ENCODE data around the gene PDZD2.

The PDZD2 gene

DNA sequence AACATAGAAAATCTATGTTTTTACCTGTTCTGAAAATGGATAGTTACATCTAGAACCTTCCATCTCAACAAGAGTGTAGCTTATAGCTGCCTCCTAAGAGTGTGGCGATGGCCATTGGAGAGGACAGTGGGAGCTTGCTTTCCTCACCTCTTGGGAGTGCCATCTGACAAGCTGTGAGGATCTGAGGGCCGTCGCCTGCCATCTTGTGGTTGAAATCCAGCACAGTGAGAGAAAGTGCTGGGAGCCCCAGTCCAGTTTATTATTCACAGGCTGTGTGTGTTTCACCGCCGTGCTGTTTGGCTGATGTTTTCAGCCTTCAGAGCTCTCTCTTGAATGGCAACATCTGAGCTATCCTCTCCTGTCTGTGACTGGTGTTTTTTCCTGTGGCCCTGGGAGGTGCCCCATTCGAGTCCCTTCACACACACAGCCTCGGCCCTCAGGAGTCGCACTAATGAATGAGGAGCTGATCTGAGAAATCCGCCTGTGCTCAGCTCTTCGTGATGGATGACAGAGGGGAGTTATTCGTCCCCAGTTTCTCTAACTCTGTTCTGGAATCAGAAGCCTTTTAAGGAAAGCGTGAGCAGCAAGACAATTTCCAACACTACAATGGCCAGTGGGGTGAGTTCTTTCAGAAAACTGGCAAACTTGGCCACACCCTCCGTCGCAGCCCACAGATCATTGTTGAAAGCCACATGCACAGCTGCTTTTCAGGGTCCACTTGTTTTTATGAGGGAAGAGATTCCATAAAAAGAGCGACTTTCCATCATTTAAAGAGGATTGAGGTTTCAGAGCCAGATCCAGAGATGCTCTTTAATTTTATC is 170.3 kb downstream of the PDZD2 start:
- in situ Hi-C loops (cut with MboI; ENCODE audit: low sequenced_read_pairs) = loop anchor here (25.0 kb wide), 1 partner anchor 278 kb away; no protein-coding TSS in a partner anchor

DNA sequence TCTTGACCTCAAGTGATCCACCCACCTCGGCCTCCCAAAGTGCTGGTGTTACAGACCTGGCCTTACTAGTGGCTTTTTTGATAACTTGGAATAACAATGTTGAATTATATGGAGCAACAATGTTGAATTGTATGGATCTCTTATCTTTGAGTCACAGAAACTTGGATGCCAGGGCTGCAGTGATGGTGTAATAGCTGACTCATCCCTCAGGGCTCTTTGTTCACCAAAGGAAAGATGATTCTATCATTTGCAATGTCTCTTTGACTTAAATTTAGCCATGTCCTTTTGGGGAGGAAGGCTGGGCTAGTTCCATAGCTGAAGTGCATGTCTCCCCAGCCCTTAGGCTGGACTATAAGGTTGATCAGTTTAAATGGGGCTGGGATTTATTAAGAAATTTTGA is 172.3 kb downstream of the PDZD2 start:
- in situ Hi-C loops (cut with MboI; ENCODE audit: low sequenced_read_pairs) = loop anchor here (25.0 kb wide), 1 partner anchor 276 kb away; no protein-coding TSS in a partner anchor

DNA sequence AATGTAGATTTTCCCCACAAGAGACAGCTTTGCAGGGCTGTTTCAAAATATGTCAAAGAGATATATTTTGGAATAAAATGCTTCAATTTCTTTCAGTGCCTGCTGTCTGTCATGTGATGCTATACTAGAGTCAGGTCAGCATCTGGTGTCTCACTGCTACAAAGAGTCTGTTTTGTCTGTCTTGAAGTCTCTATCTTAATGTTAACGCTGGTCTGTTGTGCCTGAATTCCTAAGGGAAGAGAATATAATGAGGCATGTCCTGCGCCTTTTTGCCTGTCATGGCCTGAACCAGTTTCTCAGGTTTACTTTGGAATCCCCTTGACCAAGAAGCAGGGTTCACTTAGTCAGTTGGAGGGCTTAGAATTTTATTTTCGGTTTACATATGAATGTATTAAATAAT is 176.4 kb downstream of the PDZD2 start:
- in situ Hi-C loops (cut with MboI; ENCODE audit: low sequenced_read_pairs) = loop anchor here (25.0 kb wide), 1 partner anchor 272 kb away; no protein-coding TSS in a partner anchor

DNA sequence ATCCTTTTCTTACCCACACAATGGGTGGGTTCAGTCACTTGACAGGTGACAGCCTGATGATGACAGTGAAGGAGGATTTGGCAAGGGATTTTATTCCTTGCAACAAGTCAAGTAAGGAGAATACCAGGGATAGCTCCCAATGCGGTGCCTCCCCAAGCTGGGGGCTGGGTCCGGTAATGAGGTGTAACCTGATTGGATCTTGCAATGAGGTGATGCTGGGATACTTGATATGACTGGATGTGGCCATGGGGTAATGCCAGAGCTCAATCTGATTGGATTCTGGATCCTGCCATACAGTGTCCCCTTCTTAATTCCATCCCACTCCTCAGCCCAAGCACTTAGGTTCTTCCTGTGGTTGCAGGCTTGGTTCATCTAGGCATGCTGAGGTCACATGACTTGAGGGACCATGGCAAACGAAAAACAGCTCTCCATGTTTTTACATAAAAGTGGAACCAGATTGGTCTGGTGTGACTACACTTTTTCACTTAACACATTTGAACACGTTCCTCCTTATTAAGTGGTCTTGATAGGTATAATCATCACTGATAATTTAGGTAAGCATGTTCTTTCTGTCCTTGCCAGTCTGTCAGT is 181.1 kb downstream of the PDZD2 start:
- in situ Hi-C loops (cut with MboI; ENCODE audit: low sequenced_read_pairs) = loop anchor here (25.0 kb wide), 1 partner anchor 267 kb away; no protein-coding TSS in a partner anchor

DNA sequence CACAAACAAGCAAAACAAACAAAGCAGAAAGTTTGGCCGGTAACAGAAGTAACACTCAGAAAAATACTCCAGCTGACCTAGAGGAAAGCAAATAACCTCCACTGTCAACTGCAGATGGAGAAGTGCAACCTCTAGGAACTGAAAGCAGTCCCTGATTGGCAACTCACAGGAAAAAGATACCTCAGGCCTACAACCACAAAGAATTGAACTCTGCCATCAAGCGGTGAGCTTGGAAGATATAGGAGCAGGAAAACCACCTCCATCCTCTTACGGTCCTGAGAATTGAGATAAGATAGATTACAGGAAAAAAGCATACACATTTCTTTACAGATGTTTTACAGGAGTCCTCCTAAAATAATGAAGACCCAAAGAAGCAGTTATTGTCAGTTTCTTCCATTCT is 184.5 kb downstream of the PDZD2 start:
- in situ Hi-C loops (cut with MboI; ENCODE audit: low sequenced_read_pairs) = loop anchor here (25.0 kb wide), 1 partner anchor 264 kb away; no protein-coding TSS in a partner anchor

DNA sequence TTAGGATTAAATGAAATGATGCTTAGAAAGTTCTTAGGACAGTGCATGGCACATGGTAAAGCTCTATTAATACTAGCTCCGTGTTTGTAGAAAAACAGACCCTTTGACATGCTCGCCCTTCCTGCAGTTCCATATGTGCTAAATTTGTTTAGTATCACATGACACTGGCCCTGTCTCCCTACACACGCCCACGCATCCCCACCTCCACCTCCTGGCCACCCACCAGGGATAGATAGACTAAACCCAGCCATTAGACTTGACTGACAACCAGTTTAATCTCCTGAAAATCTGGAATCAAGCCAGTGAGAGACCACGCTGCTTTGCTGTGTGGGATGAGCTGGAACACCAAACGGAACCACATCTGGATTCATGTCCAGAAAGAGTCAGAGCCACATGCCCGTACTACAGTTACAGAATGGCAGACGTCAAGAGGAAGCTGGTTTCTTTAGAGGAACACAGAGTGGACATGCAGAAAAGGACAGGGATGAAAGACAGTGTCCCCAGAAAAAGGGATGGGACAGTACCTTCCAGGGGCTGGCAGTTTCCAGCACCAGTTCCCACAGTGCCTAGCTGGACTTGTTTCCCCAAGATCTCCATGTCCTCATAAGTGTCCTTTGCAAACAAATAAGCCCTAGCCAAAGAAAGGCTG is 186.1 kb downstream of the PDZD2 start:
- in situ Hi-C loops (cut with MboI; ENCODE audit: low sequenced_read_pairs) = loop anchor here (25.0 kb wide), 1 partner anchor 262 kb away; no protein-coding TSS in a partner anchor

DNA sequence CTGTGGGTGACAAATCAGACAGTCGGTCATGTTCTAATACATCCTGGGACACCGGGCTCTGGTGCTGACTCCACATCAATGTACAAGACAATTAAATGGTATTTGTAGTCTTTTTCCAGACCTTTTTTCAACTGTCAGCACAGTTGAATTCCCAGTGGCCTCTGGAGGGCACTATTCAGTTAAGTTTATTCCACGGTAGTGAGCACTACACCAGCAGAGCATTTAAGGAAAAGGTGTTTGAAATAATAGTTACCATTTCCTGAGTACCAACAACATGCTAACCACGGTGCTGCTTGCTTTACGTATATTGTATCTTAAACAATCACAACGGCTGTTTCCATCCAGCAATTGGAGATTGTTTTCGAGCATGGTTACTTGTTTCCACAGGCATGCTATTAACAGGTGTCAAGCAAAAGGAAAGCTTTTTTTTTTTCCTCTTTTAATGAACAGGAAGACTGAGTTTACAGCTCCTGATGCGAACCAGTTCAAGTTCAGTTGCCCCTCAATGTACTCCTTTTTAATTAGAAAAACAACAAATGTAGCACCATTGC is 186.7 kb downstream of the PDZD2 start:
- in situ Hi-C loops (cut with MboI; ENCODE audit: low sequenced_read_pairs) = no loop called here

DNA sequence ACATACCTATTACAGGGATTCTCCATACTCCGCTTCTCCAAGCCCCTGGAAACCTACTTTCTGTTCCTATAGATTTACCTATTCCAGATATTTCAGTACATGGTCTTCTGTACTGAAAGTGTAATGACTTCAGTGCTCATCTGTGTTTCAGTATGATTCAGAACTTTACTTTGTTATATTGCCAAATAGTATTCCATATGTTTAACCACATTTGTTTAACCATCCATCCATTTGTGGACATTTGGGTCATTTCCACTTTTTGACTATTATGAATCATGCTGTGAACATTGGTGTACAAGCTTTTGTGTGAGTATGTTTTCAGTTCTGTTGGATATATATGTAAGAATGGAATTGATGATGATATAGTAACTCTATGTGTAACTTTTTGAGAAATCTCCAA is 188.9 kb downstream of the PDZD2 start:
- in situ Hi-C loops (cut with MboI; ENCODE audit: low sequenced_read_pairs) = no loop called here

DNA sequence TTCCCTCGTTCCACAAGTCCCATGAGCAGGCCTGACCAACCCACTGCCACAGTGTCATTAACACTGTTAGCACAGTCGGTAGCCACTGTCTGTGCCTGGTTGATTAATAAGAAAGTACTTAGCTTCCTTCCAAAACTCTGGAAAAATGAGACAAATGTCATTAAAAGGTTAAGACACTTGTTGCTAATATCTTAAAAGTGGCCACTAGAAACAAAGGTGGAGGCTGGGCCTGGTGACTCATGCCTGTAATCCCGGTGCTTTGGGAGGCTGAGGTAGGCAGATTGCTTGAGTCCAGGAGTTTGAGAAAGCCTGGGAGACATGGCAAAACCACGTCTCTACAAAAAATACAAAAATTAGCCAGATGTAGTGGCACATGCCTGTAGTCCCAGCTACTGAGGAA is 194.0 kb downstream of the PDZD2 start:
- in situ Hi-C loops (cut with MboI; ENCODE audit: low sequenced_read_pairs) = no loop called here

DNA sequence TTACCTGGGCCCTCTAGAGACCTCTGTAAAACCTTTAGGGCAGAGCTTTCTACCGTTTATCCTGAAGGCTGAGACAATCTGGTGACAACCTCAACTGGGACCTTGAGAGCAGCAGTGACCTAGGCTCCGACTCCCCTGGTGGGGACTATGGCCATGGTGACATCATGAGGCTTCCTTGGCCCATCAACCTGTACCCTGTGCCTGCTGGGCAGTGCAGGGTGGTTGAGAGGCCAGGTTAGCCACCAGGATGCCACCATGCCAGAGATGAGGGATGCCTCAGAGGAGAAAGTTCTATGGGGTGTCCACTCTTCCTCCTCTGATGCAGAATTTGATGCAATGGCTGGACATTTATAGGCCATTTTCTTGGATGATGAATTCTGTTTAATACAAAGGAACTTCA is 194.8 kb downstream of the PDZD2 start:
- in situ Hi-C loops (cut with MboI; ENCODE audit: low sequenced_read_pairs) = no loop called here

DNA sequence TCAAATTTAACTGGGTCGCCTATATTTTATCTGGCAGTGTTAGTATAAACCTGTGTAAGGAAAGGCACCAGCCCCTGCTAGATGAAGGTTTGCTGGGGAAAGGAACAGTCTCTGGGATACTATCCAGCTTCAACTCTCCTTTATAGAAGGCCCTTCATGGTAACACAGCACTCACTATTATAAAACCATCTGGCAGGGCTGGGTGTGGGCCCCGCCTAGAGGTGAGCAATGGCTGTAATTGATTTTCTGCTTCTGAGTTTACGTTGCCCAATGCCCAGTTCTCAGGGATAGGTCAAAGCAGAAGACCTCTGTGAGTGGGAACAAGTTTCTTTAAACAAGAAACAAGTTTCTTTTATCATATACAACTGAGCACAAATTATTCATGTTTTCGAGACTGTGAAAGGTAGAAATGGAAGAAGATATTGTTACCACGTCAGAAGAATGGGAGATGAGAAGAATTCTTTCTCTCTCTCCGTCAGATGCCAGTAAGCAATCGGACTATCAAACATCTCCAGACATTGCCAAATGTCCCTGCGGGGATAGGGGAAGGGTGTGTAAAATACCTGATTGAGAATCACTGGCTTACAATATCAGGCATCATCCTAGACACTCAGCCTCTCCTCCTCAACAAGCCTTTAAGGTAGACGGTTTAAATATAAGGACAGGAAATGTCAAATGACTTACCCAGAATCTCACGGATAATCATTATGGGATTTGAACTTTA is 205.9 kb downstream of the PDZD2 start:
- in situ Hi-C loops (cut with MboI; ENCODE audit: low sequenced_read_pairs) = no loop called here

DNA sequence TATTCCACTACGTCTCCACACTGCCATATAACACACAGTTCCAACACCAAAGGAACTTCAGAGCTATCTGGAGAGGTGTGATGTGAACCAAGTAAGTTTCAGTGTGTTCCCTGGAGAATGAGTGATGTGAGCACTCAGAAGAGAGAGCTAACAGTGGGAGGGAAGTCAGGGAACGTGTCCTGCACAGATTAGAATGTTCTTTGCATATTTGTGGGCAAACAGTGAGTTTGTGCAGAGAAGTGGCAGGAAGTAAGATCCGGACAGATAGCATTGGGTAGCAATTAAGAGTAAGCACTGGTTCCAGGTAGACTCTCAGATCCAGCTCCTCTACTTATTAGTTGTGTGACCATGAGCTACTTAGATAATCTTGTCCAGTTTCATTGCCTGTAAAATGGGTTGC is 206.4 kb downstream of the PDZD2 start:
- in situ Hi-C loops (cut with MboI; ENCODE audit: low sequenced_read_pairs) = no loop called here

DNA sequence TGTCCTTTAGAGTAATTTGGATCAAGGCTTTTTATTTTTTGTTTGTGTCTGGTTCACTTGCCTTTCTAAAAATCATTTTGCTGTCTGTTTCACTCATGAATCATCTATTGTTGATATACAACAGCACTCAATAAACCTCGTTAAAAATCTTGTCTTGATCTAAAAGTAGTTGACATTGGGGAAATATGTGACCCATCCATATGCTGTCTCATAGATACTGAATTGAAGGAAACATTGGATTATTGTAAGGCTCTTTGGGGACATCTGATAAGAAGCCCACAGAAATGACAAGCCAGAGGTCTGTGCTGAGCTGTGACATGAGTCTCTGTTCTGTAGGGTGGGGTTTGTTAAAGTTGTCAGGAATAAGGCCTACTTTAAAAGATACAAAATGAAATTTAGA is 208.0 kb downstream of the PDZD2 start:
- in situ Hi-C loops (cut with MboI; ENCODE audit: low sequenced_read_pairs) = no loop called here

DNA sequence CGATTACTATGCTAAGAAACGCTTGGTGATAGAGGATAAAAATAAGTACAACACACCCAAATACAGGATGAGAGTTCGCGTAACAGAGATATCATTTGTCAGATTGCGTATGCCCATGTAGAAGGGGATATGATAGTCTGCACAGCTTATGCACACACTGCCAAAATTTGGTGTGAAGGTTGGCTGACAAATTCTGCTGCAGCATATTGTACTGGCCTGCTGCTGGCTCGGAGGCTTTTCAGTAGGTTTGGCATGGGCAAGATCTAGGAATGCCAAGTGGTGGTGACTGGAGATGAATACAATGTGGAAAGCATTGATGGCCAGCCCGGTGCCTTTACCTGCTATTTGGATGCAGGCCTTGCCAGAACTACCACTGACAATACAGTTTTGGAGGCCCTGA is 208.4 kb downstream of the PDZD2 start:
- in situ Hi-C loops (cut with MboI; ENCODE audit: low sequenced_read_pairs) = no loop called here

DNA sequence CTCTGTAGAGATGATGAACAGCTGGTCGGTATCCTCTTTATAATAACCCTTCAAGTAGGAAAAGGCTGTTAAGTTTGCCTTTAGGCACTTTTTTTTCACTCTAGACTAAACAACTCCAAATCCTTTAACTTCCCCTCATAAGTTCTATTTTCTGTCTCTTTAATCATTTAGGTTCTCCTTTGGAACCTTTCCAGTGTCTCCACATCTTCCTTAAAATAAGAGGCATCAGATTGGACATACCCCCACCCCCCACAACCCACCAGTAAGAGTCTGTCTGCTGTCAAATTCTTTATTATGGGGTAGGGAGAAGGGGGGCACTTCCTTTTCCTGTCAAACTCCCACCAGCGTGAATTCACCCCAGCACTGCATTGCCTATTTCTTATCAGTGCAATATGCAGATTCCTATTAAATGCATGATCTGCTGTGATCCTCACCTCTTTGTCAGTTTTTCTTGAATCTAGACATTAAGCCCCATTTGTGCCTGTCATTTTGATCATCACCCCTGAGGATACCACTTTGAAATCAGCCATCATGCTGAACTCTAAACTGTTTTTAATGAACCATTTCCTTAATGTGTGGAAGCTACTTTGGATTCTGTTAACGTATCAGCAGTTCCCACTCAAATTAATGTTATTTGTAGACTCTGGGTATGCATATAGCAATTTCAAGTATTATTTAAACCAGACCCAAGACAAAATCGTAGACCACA is 212.2 kb downstream of the PDZD2 start:
- in situ Hi-C loops (cut with MboI; ENCODE audit: low sequenced_read_pairs) = no loop called here

DNA sequence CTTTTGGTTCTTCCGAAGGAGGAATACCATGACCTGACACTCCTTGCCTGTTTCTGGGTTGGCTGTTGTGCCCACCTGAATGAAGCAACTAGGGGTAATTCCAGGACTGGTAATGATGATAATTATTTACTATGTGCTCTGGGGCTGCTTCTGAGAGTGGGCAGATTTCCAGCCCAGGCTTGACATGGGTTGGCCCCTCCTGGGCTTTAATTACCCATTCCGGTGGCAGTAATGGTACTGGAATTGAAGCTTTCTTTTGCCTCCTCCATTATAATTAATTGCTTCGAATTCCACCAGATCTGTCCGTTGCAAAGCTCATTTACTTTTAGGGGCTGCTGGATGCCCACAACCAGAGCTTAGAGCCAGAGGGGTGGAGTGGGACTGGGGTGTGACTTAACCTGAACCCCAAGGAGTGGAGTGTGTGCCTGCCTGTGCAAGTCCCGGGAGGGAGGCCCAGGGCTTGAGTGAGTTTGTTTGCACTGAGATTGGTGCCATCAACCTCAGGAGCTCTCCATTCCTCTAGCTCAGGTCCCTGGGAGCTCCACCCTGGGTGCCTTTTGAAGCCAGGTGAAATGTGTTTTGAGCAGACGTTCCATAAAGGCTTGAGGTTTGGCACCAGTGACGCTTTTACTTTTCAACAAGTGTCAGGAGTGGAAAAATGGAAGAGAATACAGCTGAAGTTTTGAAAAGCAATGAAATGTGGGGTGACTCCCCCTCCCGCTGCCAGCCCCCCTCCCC is 214.6 kb downstream of the PDZD2 start:
- in situ Hi-C loops (cut with MboI; ENCODE audit: low sequenced_read_pairs) = no loop called here

DNA sequence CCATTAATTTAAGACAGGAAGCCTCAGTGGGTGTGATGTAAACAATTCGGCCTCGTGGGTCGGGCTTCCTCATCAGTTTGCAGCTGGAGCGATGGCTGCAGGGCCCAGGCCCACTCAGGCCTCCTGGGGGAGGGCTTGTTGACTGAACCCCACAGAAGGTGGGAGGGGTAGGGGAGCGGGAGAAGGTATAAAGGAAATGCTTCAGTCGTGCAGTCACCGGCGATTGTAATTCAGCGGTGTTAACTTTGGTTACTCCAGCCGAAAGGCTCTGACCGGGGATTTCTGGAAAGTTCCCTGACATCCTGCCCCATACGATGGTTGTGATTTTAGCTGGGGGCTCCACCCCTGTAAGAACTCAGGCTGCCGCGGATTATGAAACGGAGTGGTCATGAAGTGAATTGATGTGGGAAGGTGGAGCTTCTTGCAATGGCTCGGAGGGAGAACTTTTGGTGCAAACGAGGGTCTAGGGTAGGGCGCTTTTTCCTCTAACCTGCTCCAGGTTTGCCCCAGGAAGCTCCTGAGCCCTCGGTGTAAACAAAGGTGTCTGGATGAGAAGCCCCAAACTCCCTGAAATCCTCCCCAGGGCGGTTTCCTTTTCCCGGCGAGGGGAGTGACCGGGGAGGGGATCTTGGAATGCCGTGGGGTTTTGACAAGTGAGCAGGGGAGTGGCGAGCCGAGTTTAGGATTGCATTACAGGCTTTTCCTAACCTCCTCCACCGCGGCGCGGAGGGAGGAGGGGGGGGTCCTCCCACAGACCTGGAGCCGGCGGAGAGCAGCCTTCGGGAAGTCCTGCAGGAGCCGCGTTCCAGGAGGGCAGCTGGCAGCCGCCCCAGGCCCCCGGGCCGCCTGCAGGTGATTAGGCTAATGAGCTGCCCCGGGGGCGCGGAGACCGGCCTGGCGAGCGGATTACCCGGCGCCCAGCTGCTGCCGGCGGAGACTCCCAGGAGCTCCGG is 215.5 kb downstream of the PDZD2 start:
- in situ Hi-C loops (cut with MboI; ENCODE audit: low sequenced_read_pairs) = no loop called here

Measured in HL-60/S4 (cell line).